NB4 (cell line): Measurements from ENCODE around the gene SPRR2F.
"Not testable (repeated sequence)": the region's sequence is repeated elsewhere in the genome, so short reads cannot be mapped to it uniquely, and the experiment has no call there.

Source experiments
- DNase-seq: peaks from one replicate; pipeline ENCODE4 v3.0.0; 2010; ENCODE audit warnings: low read depth
- H3K4me3 ChIP-seq: one replicate; pipeline ENCODE4 v1.5.1; 2011; ENCODE audit warnings: mild to moderate bottlenecking, low read depth, low read length, moderate library complexity
- CTCF ChIP-seq: IDR thresholded peaks from one replicate; pipeline ENCODE4 v1.5.1; 2012; ENCODE audit warnings: low read depth, low read length
- MAX ChIP-seq: IDR thresholded peaks from 2 replicates; pipeline ENCODE4 v1.6.1; 2011; ENCODE audit warnings: low read depth, low read length
- MYC ChIP-seq: IDR thresholded peaks from 2 replicates; pipeline ENCODE4 v1.6.1; 2011; ENCODE audit warnings: low read depth, low read length
- POLR2A ChIP-seq: IDR thresholded peaks from 2 replicates; pipeline ENCODE4 v1.6.1; 2011; ENCODE audit warnings: mild to moderate bottlenecking; ENCODE audit not compliant: insufficient read length; ENCODE audit errors: extremely low read depth

Gene SPRR2F

GRCh38 chr1:153120945-153121344, 7.6 kb upstream of the SPRR2F start:
- TF ChIP-seq MYC: no peak
- TF ChIP-seq MAX: no peak
- no peak for TF ChIP-seq CTCF
- no peak for TF ChIP-seq POLR2A
- no peak for DNase-seq
- no peak overlapping the region for H3K4me3 ChIP-seq

- no peak overlapping the region for H3K4me3 ChIP-seq
- DNase-seq: no peak
- TF ChIP-seq MAX (no peak), POLR2A (no peak), MYC (no peak)
Observed at GRCh38 chr1:153119491-153119971, 6.2 kb upstream of the SPRR2F start.

GRCh38 chr1:153115264-153115663, 1.9 kb upstream of the SPRR2F start:
- not testable (repeated sequence) for DNase-seq

GRCh38 chr1:153112454-153112853, 862 bp downstream of the SPRR2F start:
- H3K4me3 ChIP-seq, DNase-seq: not testable (repeated sequence)

More at GRCh38 chr1:153115264-153115663, 1.9 kb upstream of the SPRR2F start:
- not testable (repeated sequence) for H3K4me3 ChIP-seq

GRCh38 chr1:153100245-153100644, 13.1 kb downstream of the SPRR2F start:
- DNase-seq: no peak
- H3K4me3 ChIP-seq: no peak overlapping the region
- no peak for TF ChIP-seq MYC

- DNase-seq: no peak
- TF ChIP-seq POLR2A (no peak), MAX (no peak)
- H3K4me3 ChIP-seq: no peak overlapping the region
Observed at GRCh38 chr1:153099461-153100045, 13.8 kb downstream of the SPRR2F start.

GRCh38 chr1:153095764-153096163, 17.6 kb downstream of the SPRR2F start:
- no peak for TF ChIP-seq POLR2A
- TF ChIP-seq CTCF: no peak
- no peak for TF ChIP-seq MAX
- TF ChIP-seq MYC: no peak
- no peak overlapping the region for H3K4me3 ChIP-seq
- no peak for DNase-seq

GRCh38 chr1:153094426-153094825, 18.9 kb downstream of the SPRR2F start, which contains the start of gene SPRR2E:
Gene SPRR2E (minus strand): TSS chr1:153094526. CDS start chr1:153093751, 775 bp downstream.
- no peak within 1 kb of the TSS for H3K4me3 ChIP-seq
- TF ChIP-seq MAX (no peak), MYC (no peak), POLR2A (no peak), CTCF (no peak)
- DNase-seq: no peak

GRCh38 chr1:153087652-153088051, 25.7 kb downstream of the SPRR2F start:
- no peak for TF ChIP-seq CTCF
- no peak for TF ChIP-seq MYC
- TF ChIP-seq MAX: no peak
- TF ChIP-seq POLR2A: no peak
- H3K4me3 ChIP-seq: no peak overlapping the region
- DNase-seq: no peak
